Measurements from ENCODE around the gene MYD88.

MYD88 gene

GRCh38 chr3:38110314-38111050 lies 28.0 kb upstream of the MYD88 start:
- no peak overlapping the region for H3K4me3 ChIP-seq (replicated peaks; ENCODE audit: low read depth, low read length)
- TF ChIP-seq CTCF (IDR thresholded peaks at IDR 0.05; ENCODE audit: insufficient read depth, low read length, poor library complexity, severe bottlenecking) = no peak
- DNase-seq (ENCODE audit: extremely low read depth, insufficient read length) = no peak
- no peaks in the 10 kb centered on the region; the same call in 1 of the 2 replicates for H3K27me3 ChIP-seq (replicated peaks; ENCODE audit: control insufficient read depth, insufficient read depth, low read length)
- H3K36me3 ChIP-seq (ENCODE audit: control insufficient read depth, insufficient read depth, low read length) = no peaks in the 10 kb centered on the region

- TF ChIP-seq CTCF (IDR thresholded peaks at IDR 0.05; ENCODE audit: insufficient read depth, low read length, poor library complexity, severe bottlenecking) = no peak
Observed at GRCh38 chr3:38111201-38111600, 27.3 kb upstream of the MYD88 start.

GRCh38 chr3:38111696-38112377 lies 26.6 kb upstream of the MYD88 start:
- no peak for TF ChIP-seq CTCF (IDR thresholded peaks at IDR 0.05; ENCODE audit: insufficient read depth, low read length, poor library complexity, severe bottlenecking)

More at GRCh38 chr3:38111201-38111600, 27.3 kb upstream of the MYD88 start:
- Histone ChIP-seq H3K27me3 (replicated peaks; ENCODE audit: control insufficient read depth, insufficient read depth, low read length) (no peaks in the 10 kb centered on the region; the same call in 1 of the 2 replicates), H3K36me3 (ENCODE audit: control insufficient read depth, insufficient read depth, low read length) (no peaks in the 10 kb centered on the region), H3K4me3 (replicated peaks; ENCODE audit: low read depth, low read length) (no peak overlapping the region)
- no peak for DNase-seq (ENCODE audit: extremely low read depth, insufficient read length)

GRCh38 chr3:38112378-38112761 lies 26.1 kb upstream of the MYD88 start:
- Histone ChIP-seq H3K36me3 (ENCODE audit: control insufficient read depth, insufficient read depth, low read length) (no peaks in the 10 kb centered on the region), H3K4me3 (replicated peaks; ENCODE audit: low read depth, low read length) (no peak overlapping the region), H3K27me3 (replicated peaks; ENCODE audit: control insufficient read depth, insufficient read depth, low read length) (no peaks in the 10 kb centered on the region; the same call in 1 of the 2 replicates)
- DNase-seq (ENCODE audit: extremely low read depth, insufficient read length) = no peak
- TF ChIP-seq CTCF (IDR thresholded peaks at IDR 0.05; ENCODE audit: insufficient read depth, low read length, poor library complexity, severe bottlenecking) = no peak

More at GRCh38 chr3:38111696-38112377, 26.6 kb upstream of the MYD88 start:
- DNase-seq (ENCODE audit: extremely low read depth, insufficient read length) = no peak
- no peak overlapping the region for H3K4me3 ChIP-seq (replicated peaks; ENCODE audit: low read depth, low read length)
- no peaks in the 10 kb centered on the region for H3K36me3 ChIP-seq (ENCODE audit: control insufficient read depth, insufficient read depth, low read length)
- H3K27me3 ChIP-seq (replicated peaks; ENCODE audit: control insufficient read depth, insufficient read depth, low read length) = no peaks in the 10 kb centered on the region; the same call in 1 of the 2 replicates

GRCh38 chr3:38114052-38114874 lies 24.2 kb upstream of the MYD88 start:
- no peaks in the 10 kb centered on the region for H3K36me3 ChIP-seq (ENCODE audit: control insufficient read depth, insufficient read depth, low read length)

More at GRCh38 chr3:38114052-38114874, 24.2 kb upstream of the MYD88 start:
- H3K27me3 ChIP-seq (replicated peaks; ENCODE audit: control insufficient read depth, insufficient read depth, low read length) = no peaks in the 10 kb centered on the region; the same call in 1 of the 2 replicates
- no peak overlapping the region for H3K4me3 ChIP-seq (replicated peaks; ENCODE audit: low read depth, low read length)
- DNase-seq (ENCODE audit: extremely low read depth, insufficient read length) = no peak
- no peak for TF ChIP-seq CTCF (IDR thresholded peaks at IDR 0.05; ENCODE audit: insufficient read depth, low read length, poor library complexity, severe bottlenecking)

Measured in GM06990 (cell line).